HK-2 (cell line): ENCODE measurements around the gene CACNA1A.
A peak's percentile ranks its signal among the peaks of the same experiment; 100 is the strongest.
"Not testable (repeated sequence)": the region's sequence is repeated elsewhere in the genome, so short reads cannot be mapped to it uniquely, and the experiment has no call there.

Experiments used
- DNase-seq: peaks from one replicate; pipeline ENCODE4 v3.0.0-alpha.2; 2018; ENCODE audit not compliant: unreplicated experiment

CACNA1A gene

DNA sequence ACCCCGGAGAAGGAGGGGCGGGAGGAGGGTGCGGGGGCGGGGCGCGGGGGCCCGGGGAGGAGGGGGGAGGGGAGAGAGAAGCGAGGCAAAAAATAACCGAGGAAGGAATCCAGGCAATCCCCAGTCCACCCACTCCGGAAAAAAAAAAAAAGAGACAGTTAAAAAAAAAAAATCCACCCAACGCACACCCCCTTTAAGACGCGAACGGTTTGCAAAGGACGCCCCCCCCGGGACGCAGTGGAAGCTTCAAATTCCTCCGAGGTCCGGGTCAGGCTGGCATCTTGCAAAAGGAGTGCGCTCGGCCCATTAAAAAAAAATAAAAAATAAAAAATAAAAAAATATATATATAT is at the start of gene CACNA1A:
Gene CACNA1A (minus strand): TSS at position 9 of the 350 bp plus-strand sequence. CDS start 255 bp downstream, outside the sequence.
- DNase-seq = no peak

DNA sequence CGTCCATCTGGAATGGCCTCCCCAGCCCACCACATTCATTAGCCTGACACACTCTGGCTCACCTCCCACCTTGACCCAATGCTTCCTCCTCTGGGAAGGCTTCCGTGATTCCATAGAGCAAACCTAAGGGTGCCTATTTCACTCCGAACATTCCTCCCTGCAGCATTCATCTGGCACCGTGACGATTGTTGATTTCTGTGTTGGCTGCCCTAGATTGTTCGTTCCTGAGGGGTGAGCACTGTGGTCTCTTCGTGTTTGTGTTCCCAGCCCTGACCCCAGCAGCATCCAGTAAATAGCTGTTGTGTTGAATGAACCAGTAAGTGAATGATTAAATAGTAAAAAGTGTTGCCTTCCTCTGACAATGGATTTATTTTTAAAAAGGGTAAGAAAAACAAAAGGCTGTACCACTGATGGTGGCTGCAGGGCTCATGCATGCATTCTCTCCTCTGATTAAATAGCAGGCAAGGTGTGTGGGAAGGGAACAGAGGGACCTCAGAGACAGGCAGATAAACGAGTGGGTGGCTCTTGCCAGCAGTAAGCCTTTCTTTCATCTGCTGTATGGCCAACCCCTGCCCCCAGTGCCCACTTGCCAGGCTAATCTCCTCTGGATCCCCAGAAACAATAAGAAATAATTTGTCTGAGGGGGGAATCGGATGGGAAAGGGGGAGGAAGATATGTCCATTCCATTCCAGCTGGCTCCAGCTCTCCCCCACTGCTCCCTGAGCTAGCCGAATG is 48.4 kb upstream of the CACNA1A start:
- no peak for DNase-seq

DNA sequence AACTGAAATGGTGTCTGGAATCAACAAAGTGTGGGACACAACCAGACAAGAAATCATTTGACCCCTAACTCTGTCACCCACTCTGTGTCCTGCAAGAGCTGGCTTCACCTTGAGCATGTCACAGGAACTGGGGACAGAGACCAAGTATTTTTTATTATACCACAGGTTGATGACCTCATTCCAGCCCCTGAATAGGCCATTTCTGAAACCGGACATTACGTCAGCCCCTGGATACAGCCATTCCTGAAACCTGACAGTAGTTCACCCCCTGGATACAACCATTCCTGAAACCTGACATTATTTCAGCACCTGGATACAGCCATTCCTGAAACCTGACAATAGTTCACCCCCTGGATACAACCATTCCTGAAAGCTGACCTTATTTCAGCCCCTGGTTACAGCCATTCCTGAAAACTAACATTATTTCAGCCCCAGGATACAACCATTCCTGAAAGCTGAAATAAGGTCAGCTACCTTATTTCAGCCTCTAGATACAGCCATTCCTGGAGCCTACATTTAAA is 47.7 kb upstream of the CACNA1A start:
- DNase-seq = no peak

DNA sequence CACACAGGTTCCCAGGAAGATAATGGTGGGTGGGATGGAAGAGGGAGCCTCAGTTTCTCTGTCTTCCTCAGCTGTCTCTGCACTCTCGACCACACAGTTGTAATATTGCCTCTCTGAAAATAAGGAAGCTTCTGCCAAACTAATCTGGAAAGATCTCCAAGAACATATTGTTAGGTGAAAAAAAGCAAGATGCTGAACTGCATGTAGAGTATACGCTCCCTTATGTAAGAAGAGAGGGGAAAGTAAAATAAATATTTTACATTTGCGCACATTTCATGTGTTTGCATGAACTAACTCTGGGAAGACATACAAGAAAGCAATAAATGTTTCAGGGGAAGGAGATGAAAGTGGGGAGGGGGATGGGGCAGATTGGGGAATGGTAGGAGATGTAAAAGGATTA is 41.9 kb upstream of the CACNA1A start:
- DNase-seq = no peak

DNA sequence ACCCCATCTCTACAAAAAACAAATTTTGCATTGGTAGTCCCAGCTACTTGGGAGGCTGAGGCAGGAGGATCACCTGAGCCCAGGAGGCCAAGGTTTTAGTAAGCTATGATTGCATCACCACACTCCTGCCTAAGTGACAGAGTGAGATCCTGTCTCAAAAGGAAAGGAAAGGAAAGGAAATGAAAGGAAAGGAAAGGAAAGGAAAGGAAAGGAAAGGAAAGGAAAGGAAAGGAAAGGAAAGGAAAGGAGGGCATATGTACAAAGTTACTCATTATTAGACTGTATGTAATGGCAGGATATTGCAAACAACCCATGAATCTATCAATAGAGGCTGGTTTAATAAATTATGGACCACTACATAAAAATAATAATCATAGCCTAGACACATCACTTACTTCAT is 40.8 kb upstream of the CACNA1A start:
- DNase-seq = no peak

DNA sequence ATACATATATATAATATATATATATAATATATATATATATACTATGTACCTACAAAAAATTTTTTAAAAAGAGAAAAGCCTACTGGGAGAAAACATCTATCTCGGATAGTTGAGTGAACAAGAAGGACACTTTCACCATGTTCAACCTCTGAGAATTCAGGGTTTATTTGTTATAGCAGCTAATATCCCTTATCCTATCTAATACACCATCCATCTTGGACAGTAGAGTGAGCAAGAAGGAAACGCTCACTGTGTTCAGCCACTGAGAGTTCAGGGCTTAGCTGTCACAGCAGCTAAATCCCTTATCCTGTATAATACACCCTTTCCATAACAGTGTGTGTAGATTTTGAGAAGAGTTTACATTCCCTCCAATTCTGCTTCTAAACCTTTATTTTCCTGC is 38.1 kb upstream of the CACNA1A start:
- DNase-seq = no peak

DNA sequence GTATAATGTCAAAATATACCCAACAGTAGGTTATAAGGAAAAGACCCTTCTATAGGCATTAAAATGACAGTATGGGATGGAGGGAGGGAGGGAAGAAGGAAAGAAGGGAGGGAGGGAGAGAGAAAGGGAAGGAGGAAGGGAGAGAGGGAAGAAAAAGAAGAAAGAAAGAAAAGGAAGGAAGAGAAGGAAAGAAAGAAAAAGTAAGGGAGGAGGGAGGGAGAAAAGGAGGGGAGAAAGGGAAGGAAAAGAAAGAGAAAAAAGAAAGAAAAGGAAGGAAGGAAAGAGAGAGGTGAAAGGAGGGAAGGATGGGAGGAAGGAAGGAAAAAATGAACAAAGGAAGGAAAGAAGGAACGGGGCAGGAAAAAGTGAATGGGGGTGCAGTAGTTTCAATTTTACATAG is 35.3 kb upstream of the CACNA1A start:
- DNase-seq = no peak

DNA sequence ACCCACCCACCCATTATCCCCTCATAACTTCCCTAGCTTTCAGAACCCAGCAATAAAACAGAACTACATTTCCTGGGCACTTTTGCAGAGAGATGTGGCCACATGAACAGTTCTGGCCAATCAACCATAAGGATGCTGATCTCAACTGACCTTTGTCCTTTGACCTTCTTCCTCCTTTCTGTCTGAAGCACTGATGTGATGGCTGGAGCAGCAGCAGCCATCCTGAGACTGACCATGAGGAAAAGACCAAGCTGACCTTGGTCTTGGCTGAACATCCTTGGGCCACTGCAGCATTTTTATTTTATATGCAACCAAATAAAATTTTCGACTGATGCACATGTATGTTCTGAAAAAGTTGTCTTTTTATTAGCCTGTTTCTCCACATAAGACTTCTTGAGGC is 33.1 kb upstream of the CACNA1A start:
- DNase-seq = no peak

DNA sequence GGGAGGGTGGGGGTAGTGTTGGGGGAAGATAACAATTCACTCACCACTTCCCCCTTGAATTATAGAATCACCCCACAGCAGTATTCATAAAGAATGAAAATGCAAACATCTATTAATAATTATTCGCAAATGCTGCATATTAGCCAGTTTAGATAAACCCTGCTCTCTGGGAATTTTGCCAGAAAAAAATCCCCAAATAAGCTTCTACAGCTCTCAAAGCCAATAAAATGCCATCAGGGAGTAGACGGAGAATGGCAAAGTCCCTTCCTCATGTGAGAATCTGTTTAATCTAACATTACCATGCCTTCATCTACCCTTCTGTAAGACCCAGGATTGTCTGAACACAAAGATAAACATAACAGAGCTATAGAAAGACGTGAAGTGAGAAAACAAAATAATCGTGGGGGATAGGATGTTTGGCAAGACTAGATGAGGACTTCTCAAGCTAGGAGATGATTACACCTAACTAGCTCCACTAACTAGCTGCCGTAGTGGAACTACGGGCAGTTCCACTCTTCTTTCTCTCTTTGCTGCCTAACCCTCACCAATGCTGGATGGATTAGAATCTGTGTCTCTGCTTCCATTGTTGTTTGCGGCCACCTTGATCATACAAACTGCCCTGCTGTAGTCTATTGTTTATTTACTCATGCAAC is 32.4 kb upstream of the CACNA1A start:
- DNase-seq = no peak

DNA sequence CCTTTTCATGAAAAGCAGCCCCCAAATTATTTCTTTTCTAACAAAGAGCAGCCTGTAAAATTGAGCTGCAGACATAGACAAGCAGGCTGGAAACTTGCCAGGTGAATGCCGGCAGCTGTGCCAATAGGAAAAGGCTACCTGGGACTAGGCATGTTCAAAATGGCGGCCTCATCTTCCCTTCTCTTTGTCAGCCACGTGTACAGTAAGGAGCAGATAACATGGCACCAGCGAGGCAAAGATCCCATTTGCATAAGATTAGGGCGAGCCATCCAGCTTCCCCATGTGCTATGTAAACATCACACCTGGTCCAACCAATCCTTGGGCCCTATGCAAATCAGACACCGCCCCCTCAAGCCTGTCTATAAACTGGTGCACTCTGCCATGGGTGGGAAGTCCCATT is 31.2 kb upstream of the CACNA1A start:
- DNase-seq = no peak

DNA sequence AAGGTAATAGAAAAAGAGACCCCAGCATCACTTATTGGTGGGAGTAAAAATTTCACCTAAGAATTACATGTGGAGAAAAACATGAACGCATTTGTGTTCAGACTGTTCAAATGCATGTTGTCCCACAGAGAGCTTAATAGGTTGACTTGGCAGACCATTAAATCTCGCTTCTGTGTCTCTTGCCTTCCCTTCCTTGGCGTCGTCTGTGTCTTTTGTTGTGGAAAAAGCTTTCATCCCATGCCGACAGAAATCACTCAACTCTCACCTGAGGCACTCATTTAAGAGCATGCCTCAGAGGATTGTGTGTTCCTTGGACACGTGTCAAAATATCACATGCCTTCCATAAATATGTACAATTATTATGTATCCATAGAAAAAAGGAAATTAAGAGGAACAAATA is 24.4 kb upstream of the CACNA1A start:
- DNase-seq = no peak

DNA sequence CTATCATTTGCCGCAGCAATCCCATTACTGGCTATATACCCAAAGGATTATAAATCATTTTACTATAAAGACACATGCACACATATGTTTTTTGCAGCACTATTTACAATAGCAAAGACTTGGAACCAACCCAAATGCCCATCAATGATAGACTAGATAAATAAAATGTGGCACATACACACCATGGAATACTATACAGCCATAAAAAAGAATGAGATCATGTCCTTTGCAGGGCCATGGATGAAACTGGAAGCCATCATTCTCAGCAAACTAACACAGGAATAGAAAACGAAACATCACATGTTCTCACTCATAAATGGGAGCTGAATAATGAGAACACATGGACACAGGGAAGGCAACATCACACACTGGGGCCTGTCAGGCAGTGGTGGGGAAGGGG is 23.4 kb upstream of the CACNA1A start:
- DNase-seq = not testable (repeated sequence)

DNA sequence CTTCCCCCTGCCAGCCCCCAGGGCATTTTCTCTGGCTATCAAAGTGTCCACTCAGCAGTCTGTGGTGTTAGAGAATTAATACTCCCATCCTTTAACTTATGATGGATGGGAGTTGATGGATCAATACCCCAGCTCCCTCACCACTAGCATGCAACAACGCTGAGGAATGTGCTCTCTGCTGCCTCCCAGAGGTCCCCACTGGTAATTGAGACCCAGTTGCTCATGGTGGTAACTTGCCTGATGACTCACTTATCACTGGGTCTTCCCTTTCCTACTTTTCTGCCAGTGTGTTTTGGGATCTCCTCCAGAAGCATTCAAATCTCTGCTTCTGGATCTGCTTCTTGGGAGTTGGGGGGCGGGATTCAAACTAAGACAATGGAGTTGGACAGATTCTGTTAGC is 20.3 kb upstream of the CACNA1A start:
- peak; percentile 9 for DNase-seq

DNA sequence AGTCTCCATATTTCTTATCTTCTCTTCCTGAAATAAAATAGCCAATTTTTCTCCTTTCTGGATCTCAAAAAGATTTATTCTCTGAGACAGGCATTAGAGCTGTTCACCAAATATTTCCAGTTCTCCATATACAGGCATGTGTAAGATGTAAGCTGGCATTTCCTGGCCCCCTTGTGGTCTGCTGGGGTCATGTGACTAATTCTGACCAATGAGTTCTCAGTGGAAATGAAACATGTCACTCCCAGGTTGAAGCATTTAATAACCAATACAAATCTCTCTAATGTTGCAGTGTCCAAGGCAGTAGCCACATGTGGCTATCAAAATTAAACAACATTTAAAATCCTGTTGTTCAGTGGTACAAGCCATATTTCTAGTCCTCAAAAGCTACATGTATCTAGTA is 14.8 kb upstream of the CACNA1A start:
- no peak for DNase-seq

DNA sequence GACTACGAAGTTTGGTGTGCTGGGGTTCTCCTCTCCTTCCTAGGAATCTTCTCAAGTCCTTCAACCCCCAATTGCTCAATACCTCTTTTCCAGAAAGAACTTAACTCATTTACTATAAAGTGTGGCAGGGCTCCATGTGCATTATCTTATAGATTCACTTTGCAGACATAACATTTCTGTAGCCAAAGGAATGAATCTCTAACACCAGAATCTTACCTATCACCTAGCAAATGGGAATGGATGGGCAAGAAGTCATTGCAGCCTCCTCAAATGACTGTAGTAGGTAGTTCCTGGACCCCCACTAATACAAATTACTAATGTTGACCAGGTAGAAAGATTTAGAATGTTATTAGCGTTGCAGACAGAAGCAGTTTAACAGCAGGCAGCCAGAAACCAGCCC is 5.7 kb upstream of the CACNA1A start:
- no peak for DNase-seq

DNA sequence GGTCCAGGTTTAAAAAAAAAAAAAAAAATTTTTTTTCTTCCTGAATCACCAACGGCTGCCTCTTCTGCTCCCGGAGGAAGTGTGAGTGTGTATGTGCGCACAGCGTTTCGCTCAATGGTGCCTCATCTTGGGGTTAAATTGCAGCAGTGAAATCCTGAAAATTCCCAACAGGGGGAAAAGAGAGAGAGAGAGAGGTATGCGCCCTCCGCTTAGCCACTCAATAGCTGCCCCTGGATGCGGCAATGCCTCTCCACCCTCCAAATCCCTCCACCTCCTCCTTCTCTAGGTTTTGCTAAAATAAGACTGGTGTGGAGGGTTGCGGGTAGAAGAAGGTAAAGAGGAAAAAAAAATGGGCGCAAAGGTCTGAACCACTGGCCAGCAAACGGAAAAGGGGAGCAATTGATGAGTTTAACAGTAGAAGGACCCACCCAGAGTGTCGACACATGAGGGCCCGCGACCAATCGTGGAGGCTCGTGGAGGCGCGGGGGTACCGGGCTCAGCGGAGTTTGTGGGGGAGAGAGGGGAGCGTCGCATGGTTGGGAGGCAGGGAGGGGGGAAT is 853 bp upstream of the CACNA1A start:
- no peak for DNase-seq

DNA sequence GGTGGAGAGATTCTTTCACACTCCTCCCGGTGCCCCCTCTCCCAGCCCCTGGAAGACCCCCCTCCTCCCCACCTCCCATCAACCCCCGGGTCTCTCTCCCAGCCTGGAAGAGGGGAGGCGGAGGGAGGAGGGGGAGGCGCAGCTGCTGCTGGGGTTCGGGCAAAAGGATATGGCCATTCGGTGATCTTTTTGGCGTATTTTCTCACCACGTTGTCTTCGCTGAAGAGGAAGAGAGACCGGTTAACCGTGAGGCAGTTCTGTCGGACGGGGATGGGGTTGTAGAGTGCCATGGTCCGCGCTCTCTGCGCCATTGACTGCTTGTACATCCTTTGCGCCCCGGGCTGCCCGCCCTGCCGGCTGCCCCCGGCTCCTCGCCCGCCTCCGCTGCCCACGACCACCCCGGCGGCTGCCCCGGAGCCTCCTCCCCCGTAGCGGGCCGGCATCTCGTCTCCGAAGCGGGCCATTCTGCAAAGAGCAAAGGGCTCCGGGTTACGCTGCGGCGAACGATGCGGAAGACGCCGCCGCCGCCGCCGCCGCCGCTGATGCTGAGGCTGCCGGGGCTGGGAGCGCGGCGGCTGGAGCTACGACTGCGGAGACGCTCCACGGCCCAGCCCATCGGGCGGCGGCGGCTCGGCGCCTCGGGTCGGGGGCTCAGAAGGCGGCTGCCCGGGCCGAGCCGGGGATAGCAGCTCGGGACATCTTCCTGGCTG is 363 bp downstream of the CACNA1A start:
- DNase-seq = no peak

DNA sequence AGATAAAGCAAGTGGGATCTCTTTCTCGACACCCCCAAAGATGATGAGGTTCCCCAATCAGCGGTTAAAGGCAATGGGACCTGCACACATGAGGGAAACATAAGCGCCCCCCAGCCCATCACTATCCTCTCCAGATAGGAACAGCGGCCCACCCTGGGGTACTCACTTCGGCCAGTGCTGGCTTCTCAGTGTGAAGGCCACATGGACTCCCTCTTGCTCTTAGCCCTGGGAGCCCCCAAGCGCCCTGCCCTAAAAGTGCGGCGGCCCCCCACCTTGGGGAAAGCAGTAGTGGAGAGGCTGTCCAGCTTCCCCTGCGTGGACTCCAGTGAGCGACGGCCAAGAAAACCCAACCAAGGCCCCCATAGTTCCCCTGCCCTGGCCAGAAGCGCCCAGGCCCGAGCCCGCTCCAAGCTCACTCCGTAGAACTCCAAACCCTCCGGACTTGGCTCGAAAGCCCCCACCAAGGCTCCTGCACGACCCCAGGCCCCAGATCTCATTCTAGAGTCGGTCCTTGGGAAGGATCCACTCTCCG is 1.0 kb downstream of the CACNA1A start:
- DNase-seq = no peak

DNA sequence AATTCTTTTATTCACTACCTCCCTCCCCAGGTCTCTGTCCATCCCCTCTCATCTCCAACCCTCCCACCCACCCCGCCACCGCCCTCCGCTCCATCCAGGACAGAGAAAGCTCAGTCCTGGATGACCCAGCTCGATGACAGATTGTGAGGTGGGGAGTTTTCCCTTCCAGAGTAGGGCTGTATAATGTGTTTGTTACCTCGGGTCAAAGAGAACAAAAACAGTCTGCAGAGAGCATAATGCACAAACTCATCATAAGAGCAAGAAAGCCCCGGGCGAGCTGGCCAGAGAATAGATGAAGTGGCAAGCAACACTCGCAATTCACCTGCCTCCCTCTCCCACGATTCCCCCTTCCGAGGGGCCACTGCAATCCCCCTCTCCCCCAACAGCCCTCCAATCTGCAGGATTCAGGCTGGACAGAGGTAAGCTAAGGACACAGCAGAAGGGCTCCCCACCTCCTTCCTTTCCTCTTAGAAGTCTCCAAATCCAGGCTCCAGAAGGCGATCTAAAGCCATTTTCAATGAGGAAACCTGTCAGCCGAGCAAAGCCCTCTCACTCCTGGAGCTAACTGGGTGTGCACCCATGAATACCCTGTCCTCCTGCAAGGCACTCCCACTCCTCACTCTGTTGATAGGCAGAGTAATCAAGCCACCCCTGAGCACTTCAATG is 2.6 kb downstream of the CACNA1A start:
- no peak for DNase-seq

DNA sequence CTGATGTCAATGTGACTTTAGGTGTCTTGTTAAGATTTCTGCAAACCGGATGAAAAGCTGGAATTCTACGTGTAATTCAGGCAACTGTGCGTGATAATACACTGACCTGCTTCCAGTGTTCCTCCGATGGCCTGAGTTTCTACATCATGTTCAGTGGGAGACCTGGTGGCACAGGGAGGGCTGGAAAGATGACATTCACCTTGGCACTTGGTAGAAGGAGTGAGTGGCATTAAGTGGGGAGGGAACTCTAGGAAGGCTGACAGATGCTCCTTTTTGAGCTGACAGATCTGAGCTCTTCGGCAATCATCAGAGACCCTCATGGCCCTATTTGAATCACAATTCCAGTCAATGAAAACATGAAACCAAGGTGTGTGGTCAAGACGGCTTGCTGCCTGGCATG is 4.0 kb downstream of the CACNA1A start:
- DNase-seq = no peak

DNA sequence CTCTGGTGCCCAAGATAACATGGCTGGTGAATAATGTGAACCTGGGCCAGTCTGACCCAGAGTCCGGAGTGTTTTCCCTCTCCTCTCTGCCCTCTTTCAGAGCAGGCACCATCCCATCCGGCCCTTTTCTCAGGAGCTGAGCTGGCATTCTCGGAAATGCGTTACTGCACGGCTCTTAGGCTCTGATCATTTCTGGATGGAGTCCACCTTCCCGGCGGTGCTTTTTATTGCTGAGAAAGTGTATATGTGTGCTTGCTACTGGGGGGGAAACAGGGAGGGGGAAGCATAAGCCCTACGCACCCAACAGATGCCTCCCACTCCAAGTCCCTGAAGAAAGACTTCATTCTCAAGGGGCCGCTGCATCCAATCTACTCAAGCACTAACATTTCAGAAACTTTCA is 6.6 kb downstream of the CACNA1A start:
- DNase-seq = no peak
